GM06990 (cell line): Measurements from ENCODE around the gene PBLD.

Experiments used
- DNase-seq: peaks from one replicate; pipeline ENCODE4 v3.0.0-alpha.2; 2011; ENCODE audit not compliant: insufficient read length; ENCODE audit errors: extremely low read depth
- H3K27me3 ChIP-seq: replicated peaks from 2 replicates; pipeline ENCODE4 v1.6.0; 2011; ENCODE audit warnings: low read length; ENCODE audit not compliant: control insufficient read depth, insufficient read depth
- H3K36me3 ChIP-seq: 2 replicates; pipeline ENCODE4 v1.5.1; 2011; ENCODE audit warnings: low read length; ENCODE audit not compliant: control insufficient read depth, insufficient read depth
- H3K4me3 ChIP-seq: replicated peaks from 2 replicates; pipeline ENCODE4 v1.5.1; 2011; ENCODE audit warnings: low read depth, mild to moderate bottlenecking, control low read depth, low read length
- CTCF ChIP-seq: IDR thresholded peaks from 2 replicates; pipeline ENCODE4 v1.5.1; 2011; ENCODE audit warnings: low read length, control low read depth, mild to moderate bottlenecking, inconsistent platforms; ENCODE audit not compliant: insufficient read depth, poor library complexity, severe bottlenecking

The PBLD gene

GRCh38 chr10:68346774-68347173 is 14.0 kb upstream of the PBLD start:
- no peak for TF ChIP-seq CTCF
- Histone ChIP-seq H3K27me3 (no peaks in the 10 kb centered on the region), H3K4me3 (no peak overlapping the region), H3K36me3 (peaks cover 5% of the 10 kb centered on the region)
- no peak for DNase-seq

GRCh38 chr10:68345621-68346020 is 12.9 kb upstream of the PBLD start:
- no peaks in the 10 kb centered on the region for H3K27me3 ChIP-seq
- no peak overlapping the region for H3K4me3 ChIP-seq
- no peak for DNase-seq
- no peak for TF ChIP-seq CTCF
- peaks cover 5% of the 10 kb centered on the region for H3K36me3 ChIP-seq

GRCh38 chr10:68342909-68343516 is 10.3 kb upstream of the PBLD start:
- H3K4me3 ChIP-seq, result no peak overlapping the region
- TF ChIP-seq CTCF, result no peak
- DNase-seq, result no peak
- no peaks in the 10 kb centered on the region for H3K27me3 ChIP-seq
- H3K36me3 ChIP-seq, result peaks cover 9% of the 10 kb centered on the region

GRCh38 chr10:68340358-68341080 is 7.8 kb upstream of the PBLD start:
- peaks cover 7% of the 10 kb centered on the region for H3K36me3 ChIP-seq
- no peaks in the 10 kb centered on the region for H3K27me3 ChIP-seq
- no peak for DNase-seq
- no peak overlapping the region for H3K4me3 ChIP-seq
- no peak for TF ChIP-seq CTCF

GRCh38 chr10:68336754-68337351 is 4.1 kb upstream of the PBLD start:
- Histone ChIP-seq H3K36me3 (peaks cover 4% of the 10 kb centered on the region), H3K4me3 (no peak overlapping the region; the same call in 1 of the 2 replicates)

More at GRCh38 chr10:68336754-68337351, 4.1 kb upstream of the PBLD start:
- TF ChIP-seq CTCF, result no peak
- H3K27me3 ChIP-seq, result no peaks in the 10 kb centered on the region
- DNase-seq, result no peak
